HG03139 (cell line): ENCODE data around the gene SPINK7.
"Not testable (repeated sequence)": the region's sequence is repeated elsewhere in the genome, so short reads cannot be mapped to it uniquely, and the experiment has no call there.

Source experiments
- ATAC-seq: cut with Tn5 transposase; IDR thresholded peaks from one replicate; pipeline ENCODE4 v1.9.1; 2021; ENCODE audit not compliant: unreplicated experiment

The SPINK7 gene

DNA sequence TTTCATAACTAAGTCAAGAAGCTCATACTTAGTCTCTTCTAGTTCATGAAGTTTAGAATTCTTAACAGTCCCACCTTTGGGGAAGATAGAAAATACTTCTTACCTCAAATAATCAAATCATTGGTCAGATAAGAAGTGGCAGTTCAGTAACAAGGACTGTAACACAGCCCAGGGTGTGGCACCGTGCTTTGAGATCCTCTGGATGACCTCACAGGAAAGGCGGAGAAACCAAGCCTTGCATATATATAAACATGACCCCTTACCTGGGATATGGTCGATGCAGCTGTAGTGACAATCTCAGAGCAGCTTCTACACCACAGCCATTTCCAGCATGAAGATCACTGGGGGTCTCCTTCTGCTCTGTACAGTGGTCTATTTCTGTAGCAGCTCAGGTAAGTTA is at the start of gene SPINK7:
SPINK7 (plus strand) TSS at position 271 of the 400 bp plus-strand sequence; CDS start at position 332, 61 bp downstream.
- no peak for ATAC-seq

DNA sequence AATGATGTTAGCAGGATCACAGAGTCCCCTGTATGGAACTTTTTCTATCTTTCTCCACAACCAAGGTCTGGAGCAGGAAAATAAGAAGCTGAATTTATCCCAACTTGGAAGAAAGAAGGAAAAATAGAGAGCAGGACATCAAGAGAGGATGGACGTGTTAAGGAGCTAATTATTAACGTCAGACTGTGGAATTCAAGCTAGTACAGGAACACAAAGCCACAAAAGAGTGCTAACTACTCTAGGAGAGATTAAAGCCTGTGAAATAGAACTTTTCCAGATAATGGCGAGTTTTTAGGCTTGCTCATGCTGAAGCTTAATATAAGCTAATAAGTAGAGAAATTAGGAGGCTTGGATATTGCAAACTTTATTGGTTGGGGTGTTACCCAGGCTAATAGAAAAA is 44.3 kb upstream of the SPINK7 start:
- ATAC-seq = no peak

DNA sequence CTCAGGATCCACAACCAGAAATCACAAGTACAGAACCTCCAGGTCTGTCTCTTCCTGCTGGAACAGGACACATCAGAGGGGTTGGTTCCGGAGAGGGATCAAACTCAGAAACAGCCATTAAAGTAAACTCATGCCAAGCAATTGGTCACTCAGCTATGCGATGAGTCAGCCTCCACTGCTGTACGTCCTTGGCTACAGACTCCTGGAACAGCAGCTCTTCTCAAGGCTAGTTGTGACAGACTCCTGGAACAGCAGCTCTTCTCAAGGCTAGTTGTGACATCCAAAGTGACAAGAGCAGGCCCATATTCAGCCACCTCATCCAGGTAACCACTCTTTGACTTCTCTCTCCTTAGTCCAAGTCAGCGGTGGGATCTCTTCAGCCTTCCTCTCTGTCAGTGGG is 43.7 kb upstream of the SPINK7 start, which contains the start of gene SPINK13:
SPINK13 (plus strand) TSS at position 229 of the 400 bp plus-strand sequence. CDS start 1,279 bp downstream, outside the sequence.
- ATAC-seq = no peak

- ATAC-seq = not testable (repeated sequence)
Observed at GRCh38 chr5:148275129-148275528, 37.1 kb upstream of the SPINK7 start.

- not testable (repeated sequence) for ATAC-seq
Observed at GRCh38 chr5:148280893-148281292, 31.3 kb upstream of the SPINK7 start.

DNA sequence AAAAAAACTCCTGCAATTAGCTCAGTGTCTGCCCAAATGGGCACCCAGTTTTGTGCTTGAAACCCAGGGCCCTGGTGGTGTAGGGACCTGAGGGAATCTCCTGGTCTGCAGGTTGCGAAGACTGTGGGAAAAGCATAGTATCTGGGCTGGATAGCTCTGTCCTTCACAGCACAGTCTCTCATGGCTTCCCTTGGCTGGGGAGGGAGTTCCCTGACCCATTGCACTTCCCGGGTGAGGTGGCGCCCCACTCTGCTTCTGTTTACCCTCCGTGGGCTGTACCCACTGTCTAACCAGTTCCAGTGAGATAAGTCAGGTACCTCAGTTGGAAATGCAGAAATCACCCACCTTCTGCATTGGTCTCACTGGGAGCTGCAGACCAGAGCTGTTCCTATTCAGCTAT is 30.9 kb upstream of the SPINK7 start:
- ATAC-seq = not testable (repeated sequence)

DNA sequence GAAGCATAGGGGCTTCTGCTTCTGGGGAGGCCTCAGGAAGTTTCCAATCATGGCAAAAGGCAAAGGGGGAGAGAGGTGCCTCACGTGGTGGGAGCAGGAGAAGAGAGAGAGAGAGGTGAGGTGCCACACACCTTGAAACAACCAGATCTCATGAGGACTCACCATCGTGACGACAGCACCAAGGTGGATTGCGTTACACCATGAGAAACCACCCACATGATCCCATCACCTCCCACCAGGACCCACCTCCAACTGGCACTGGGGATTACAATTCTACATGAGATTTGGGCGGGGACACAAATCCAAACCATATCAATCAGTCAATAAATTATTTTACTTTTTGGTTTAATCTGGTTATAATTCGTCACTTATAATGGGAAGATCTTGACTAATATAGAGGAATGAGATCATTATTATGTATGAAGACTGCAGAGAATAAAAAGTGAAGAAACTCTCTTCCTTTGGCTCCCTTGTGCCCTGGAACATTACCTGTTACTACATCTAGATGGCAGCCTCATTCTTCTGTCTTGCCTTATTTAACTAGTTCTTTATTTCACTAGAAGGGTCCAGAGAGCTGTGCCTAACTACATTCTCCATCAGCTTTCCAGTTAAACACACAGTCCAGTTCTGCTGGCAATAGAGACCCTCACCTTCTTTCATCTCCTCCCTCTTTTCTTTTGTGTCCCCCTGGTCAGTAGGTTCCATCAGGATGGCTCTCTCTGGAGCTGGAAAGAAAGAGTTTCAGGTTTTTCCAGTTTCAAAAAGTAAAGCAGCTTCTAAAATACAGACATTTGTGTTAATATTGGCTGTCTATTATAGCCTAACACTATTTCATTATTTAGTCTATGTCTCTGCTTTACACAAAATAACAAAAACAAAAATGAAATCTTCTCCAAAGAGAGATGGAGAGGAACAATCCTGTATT is 21.7 kb upstream of the SPINK7 start:
- ATAC-seq = no peak

- ATAC-seq = no peak
Observed at GRCh38 chr5:148297731-148298130, 14.5 kb upstream of the SPINK7 start.

- ATAC-seq = no peak
Observed at GRCh38 chr5:148306446-148306845, 5.8 kb upstream of the SPINK7 start.

DNA sequence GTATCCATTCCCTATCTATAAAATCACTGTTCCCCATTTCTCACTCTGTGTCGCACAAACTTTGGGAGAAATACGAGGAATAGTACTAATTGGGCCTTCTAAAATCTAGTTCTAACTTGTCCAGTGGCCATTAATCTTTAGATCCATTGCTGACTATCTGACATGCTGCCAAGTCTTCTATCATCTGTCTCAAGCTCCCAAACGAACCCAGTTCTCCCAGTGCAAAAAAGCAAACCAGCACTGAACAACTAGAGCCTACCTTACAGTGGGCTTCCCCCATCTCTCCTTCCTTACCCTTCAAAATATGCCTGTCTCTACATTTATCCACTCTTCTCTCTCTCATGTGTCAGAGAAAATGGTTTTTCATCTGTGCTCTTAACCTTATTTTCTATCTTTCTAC is 3.2 kb upstream of the SPINK7 start:
- ATAC-seq = no peak

DNA sequence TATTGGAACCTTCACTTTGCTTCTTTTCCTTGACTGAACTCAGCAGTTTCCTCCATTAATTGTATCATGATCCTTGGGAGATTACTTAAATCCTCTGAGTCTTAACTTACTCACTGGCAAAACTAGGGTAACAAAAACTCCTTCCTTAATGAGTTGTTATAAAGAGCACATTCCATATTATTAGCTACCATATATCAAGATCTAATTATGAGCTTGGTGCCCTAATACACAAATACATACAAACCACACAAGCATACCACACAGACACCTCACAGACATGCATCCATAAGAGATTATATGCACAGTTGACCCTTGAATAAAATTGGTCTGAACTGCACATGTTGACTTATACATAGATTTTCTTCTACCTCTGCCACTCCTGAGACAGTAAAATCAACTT is 2.5 kb upstream of the SPINK7 start:
- no peak for ATAC-seq

DNA sequence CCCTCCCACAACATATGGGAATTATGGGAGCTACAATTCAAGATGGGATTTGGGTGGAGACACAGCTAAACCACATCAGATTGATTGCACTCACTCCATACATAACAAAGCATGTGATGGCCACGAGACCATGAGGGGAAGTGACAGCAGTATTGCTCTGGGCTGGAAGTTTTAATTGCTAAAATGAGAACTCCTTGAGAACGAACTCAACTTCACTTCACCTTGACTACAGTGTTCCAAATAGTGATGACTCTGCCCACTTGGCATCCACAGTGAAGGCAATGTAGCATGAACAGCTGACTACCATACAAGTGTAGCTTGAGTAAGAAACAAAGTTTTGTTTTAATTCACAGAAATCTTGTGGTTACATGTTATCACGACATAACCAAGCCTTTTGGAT is 739 bp upstream of the SPINK7 start:
- ATAC-seq = no peak

GRCh38 chr5:148314187-148314586 is 2.0 kb downstream of the SPINK7 start:
- ATAC-seq = no peak

GRCh38 chr5:148314731-148315130 is 2.5 kb downstream of the SPINK7 start:
- ATAC-seq = no peak

GRCh38 chr5:148320011-148320963 is 8.1 kb downstream of the SPINK7 start:
- ATAC-seq = not testable (repeated sequence)

DNA sequence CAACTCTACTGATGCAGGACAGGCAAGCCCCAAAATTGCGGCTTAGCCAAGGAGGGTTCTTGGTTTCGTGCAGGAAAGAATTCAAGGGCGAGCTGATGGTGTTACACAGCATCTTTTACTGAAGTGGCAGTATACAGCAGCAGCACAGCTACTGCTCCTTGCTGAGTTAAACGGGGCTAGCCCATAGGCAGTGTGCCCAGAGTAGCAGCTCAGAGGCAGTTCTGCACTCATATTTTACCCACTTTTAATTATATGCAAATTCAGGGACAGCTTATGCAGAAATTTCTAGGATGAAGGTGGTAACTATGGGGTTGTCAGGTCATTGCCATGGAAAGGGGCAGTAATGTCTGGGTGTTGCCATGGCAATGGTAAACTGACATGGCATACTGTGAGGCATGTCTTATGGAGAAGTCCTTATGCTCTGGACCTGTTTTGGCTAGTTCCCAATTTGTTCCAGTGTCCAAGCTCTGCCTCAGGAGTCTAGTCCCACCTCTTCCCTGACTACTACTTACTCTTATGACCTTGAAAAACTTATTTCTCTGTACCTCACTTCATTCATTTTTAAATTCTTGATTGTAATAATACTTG is 21.1 kb downstream of the SPINK7 start:
- ATAC-seq = no peak

DNA sequence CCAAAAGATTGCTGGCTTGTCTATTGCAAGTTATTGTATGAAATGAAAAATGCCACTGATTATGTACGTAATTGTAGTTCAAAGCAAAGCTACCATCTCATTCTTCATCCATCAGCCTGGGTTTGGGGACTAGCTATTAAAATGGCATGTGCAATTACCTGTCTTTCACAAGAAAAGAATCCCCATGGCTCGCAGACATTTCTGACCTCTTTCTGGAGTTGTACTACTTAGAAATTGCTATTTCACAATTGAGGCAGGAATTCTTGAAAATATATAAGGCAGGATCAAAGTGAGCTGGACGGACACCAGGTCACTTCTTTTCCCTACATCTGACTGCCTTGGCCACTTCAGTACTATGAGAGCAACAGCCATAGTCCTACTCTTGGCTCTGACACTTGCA is 23.0 kb downstream of the SPINK7 start, which contains the start of gene SPINK9:
SPINK9 (plus strand) TSS at position 301 of the 400 bp plus-strand sequence; CDS start at position 356, 55 bp downstream.
- no peak for ATAC-seq

- no peak for ATAC-seq
Observed at GRCh38 chr5:148336704-148337435, 24.6 kb downstream of the SPINK7 start.

DNA sequence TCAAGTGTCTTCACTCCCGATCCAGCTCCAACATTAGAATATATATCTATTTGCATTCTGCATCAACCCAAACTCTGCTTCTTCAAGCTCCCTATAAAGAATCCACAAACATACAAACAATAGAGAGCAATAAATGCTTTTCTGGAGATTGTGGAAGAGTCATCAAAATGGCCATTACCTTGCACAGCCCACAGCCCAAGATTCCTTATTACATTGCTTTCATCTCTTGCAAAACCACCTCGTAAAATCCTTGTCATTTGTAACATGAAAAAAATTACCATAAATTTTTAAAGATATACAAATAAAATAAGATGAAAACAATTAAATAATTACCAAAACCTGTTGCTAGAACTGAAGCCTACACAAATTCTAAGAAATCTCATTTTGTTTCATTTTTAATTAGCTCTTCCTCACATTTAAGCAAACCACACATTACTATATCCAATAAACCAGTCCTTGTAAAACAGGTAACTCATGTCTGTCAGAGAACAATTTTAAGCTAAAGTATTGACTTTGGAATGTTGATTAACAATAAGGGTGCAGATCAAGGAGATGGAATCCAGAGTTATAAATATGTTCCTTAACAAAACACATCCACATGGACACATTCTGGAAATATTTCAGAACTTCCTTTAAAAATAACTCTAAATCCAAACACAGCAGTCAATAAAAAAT is 30.3 kb downstream of the SPINK7 start:
- no peak for ATAC-seq

DNA sequence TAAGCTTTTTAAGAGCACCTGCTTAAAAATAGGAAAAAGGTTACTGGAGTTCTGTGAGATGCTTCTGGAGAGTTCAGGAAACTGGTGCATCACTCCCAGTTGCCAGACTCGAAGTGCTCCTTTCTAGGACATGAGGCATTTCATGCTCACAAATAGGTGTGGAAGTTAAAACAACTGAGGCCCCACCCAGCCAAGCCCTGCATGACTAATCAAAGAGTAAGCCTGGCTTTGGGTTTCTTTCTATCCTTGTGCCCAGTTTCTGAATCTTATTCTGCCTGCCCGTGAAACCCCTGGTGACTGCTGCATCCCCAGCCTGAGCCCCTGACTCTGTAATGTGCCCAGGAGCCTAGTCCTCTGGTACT is 30.8 kb downstream of the SPINK7 start:
- no peak for ATAC-seq
